ENCODE measurements around the gene NAPG.
"Not testable (repeated sequence)": the region's sequence is repeated elsewhere in the genome, so short reads cannot be mapped to it uniquely, and the experiment has no call there.

Gene NAPG

DNA sequence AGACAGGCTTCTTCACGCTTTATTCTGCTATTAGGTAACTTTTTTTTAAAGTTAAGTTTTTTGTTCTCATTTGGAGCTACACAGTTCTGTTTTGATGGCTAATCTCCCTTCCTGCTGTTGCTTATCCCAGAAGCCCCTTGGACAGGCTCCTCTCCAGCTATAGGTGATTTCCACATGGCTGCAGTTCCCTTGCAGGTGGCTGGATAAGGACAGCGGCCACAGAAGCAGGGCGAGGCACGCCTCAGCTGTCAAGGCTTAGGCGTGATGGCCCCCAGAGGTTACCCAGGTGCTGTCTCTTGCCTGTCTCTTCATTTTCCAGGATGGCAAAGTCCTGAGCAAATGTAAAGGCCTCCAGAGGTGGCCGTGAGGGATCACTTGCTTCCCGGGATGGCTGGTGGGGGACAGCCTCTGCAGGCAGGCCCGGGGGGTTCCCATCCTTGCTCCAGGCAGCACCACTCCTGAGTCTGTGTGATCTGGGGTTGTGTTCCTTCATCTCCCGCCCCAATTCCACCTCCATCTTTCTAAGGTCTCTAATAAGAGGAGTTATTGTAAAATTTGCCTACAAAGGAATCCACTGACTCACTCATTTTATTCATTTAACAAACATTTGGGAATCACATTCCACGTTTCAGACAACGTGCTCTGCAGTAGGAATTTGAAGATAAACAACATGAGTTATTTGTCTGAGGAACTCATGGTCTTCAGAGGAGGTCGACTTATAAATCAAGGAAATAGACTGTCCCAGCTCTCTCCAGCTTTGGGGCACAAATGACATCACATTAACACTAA, 53.4 kb downstream of the NAPG start:
- DNase-seq (ENCODE audit: low spot score), result no peak

DNA sequence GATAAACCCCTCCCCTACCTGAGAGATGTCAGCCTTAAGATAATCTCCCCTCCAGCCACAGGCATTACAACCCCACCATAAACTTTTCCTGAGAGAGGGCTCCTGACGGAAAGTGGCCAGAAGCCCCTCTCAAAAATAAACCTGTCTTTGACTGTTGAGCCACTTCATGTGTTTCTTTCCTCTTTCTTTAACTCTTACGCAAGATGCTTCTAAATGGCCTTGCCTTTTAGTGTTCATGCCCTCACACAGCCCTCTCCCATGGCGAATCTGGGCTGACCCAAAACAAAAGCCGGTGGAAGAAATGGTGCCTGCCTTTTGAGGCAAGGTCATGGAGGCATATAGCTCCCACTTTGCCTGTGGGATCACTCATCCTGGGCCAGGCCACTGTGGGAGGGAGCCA, 54.4 kb downstream of the NAPG start:
- DNase-seq (ENCODE audit: low spot score), result no peak

- DNase-seq (ENCODE audit: low spot score), result no peak
These were observed 59.4 kb downstream of the NAPG start for GRCh38 chr18:10585260-10585659.

GRCh38 chr18:10588975-10589374, 63.1 kb downstream of the NAPG start:
- no peak for DNase-seq (ENCODE audit: low spot score)

DNA sequence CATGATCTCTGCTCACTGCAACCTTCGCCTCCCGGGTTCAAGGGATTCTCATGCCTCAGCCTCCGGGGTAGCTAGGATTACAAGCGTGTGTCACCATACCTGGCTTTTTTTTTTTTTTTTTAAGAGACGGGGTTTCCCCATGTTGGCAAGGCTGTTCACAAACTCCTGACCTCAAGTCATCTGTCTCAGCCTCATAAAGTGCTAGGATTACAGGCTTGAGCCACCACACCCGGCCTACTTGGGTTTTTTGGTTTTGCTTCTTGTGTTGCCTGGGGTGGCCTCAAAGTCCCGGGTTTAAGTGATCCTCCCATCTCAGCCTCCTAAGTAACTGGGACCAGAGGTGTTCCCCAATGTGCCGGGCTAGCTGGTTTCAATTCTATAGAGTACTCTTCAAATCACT, 64.6 kb downstream of the NAPG start:
- no peak for DNase-seq (ENCODE audit: low spot score)

- no peak for DNase-seq (ENCODE audit: low spot score)
These were observed 66.1 kb downstream of the NAPG start for GRCh38 chr18:10591896-10592295.

GRCh38 chr18:10593366-10594022, 67.7 kb downstream of the NAPG start:
- not testable (repeated sequence) for DNase-seq (ENCODE audit: low spot score)

- not testable (repeated sequence) for DNase-seq (ENCODE audit: low spot score)
These were observed 70.1 kb downstream of the NAPG start for GRCh38 chr18:10595917-10596316.

GRCh38 chr18:10597695-10598094, 71.9 kb downstream of the NAPG start:
- not testable (repeated sequence) for DNase-seq (ENCODE audit: low spot score)

GRCh38 chr18:10600701-10601100, 74.9 kb downstream of the NAPG start:
- DNase-seq (ENCODE audit: low spot score), result not testable (repeated sequence)

Data from CD4-positive, alpha-beta T cell treated with Interleukin-15 for 4 hours (primary cell).